Activated CD4-positive, alpha-beta memory T cell treated with anti-CD3 and anti-CD28 coated beads for 36 hours (primary cell): ENCODE data around the gene PLCB4. TPM values are rescaled to one million over a fixed set of nuclear protein-coding genes. Genes with fewer than 3 reads are reported as not detected.

Experiments
- CTCF ChIA-PET: fragments of 350-600 bp; sonication (Branson Sonifier 250); formaldehyde crosslinking; loops from one replicate; lab custom pipeline; 2021; ENCODE audit warnings: antibody characterized with exemption, inconsistent platforms; lab: Charles Lee
- POLR2A ChIA-PET: fragments of 350-600 bp; sonication (Branson Sonifier 250); formaldehyde crosslinking; loops from one replicate; lab custom pipeline; 2021; ENCODE audit warnings: antibody characterized with exemption; lab: Charles Lee
- DNase-seq: peaks from one replicate; pipeline ENCODE4 v3.0.0-alpha.2; 2020
- H3K27ac Mint-ChIP-seq: one replicate; pipeline ENCODE4 v1.8.0; 2021; ENCODE audit warnings: mixed read lengths
- H3K27me3 Mint-ChIP-seq: one replicate; pipeline ENCODE4 v1.8.0; 2021; ENCODE audit warnings: mixed read lengths
- H3K36me3 Mint-ChIP-seq: one replicate; pipeline ENCODE4 v1.8.0; 2021; ENCODE audit warnings: mixed read lengths
- H3K4me1 Mint-ChIP-seq: one replicate; pipeline ENCODE4 v1.8.0; 2021; ENCODE audit warnings: low read depth, mixed read lengths
- H3K4me3 Mint-ChIP-seq: one replicate; pipeline ENCODE4 v1.8.0; 2021; ENCODE audit warnings: mild to moderate bottlenecking, mixed read lengths
- H3K9me3 Mint-ChIP-seq: one replicate; pipeline ENCODE4 v1.8.0; 2021; ENCODE audit warnings: mixed read lengths
- intact Hi-C: fragments of 100-400 bp; cut with micrococcal nuclease; formaldehyde crosslinking; loops from one replicate; pipeline ENCODE4 v1.15.1; 2023
- total RNA-seq, 2 experiments: library from RNA; stranded (reverse); gene quantifications; one replicate each; pipeline ENCODE4 v1.2.3, GENCODE V29; 2021

PLCB4 gene
- total RNA-seq, 2 experiments from 2014 or later = not detected

DNA sequence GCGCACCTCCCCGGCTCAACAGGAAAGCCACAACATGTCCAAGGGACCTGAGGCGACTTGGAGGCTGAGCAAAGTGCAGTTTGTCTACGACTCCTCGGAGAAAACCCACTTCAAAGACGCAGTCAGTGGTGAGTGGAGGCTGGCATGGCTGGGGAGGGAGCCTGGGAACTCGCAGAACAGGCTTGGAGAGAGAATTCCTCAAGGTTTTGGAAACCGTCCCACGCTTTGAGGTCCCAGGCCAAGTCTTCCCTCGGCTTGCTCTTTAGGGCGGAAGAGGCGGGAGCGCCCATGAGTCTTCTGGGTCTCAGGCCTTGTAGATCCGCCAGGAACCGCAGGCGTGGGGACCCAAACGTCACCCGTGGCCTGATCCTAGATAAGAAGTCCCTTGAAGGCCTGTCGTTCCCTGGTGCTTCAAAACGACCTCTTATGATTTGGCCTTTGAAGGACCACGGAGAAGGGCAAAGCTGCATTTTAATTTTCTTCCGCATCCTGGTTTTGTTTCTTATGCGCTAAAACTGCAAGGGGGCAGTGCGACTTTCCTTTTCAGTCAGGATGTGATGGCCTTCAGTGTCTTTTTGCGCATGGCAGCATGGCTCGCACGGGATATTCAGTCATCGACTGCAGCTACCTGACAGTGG, 447.5 kb downstream of the PLCB4 start:
- H3K4me1 Mint-ChIP-seq = no peaks in the 10 kb centered on the region
- intact Hi-C loops = no loop called here

DNA sequence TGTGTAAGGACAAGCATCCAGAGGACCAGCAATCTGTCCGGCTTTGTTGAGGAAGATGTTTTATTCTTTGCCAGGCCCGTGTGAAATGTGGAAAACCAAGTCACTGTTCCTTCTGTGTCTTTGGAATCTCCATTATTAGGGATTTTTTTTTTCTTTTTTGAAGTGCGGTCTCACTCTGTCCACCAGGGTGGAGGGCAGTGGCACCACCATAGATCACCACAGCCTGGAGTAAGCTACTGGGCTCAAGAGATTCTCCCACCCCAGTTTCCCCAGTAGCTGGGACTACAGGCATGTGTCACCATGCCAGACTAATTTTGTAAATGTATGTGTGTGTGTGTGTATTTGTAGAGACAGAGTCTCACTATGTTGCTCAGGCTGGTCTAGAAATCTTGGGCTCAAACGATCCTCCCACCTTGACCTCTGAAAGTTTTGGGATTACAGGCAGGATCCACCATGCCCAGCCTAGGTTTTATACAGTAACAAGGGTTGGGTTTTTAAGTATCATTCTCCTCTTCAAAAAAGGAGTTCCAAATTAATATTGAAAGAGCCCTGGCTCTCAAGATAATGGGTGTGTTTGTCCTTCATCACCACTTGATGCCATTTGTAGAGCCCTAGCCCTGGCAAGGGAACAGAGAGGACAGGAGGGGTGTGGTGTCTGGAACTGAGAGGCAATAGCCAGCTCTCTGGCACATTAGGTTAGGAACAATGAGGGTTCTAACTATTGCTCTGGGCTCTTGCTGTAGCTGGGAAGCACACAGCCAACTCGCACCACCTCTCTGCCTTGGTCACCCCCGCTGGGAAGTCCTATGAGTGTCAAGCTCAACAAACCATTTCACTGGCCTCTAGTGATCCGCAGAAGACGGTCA, 448.6 kb downstream of the PLCB4 start:
- Mint-ChIP-seq H3K36me3 (no peaks in the 10 kb centered on the region), H3K27ac (no peak overlapping the region), H3K4me1 (no peaks in the 10 kb centered on the region), H3K4me3 (no peak overlapping the region), H3K9me3 (no peaks in the 10 kb centered on the region), H3K27me3 (peaks cover 37% of the 10 kb centered on the region)
- CTCF ChIA-PET = no interaction called here
- no peak for DNase-seq
- POLR2A ChIA-PET = no interaction called here
- intact Hi-C loops = no loop called here

More for the DNA sequence above, 447.5 kb downstream of the PLCB4 start:
- H3K36me3 Mint-ChIP-seq = no peaks in the 10 kb centered on the region
- ChIA-PET POLR2A (no interaction called here), CTCF (no interaction called here)
- H3K9me3 Mint-ChIP-seq = no peaks in the 10 kb centered on the region
- no peak for DNase-seq
- no peak overlapping the region for H3K27ac Mint-ChIP-seq
- no peak overlapping the region for H3K4me3 Mint-ChIP-seq
- peaks cover 38% of the 10 kb centered on the region for H3K27me3 Mint-ChIP-seq

DNA sequence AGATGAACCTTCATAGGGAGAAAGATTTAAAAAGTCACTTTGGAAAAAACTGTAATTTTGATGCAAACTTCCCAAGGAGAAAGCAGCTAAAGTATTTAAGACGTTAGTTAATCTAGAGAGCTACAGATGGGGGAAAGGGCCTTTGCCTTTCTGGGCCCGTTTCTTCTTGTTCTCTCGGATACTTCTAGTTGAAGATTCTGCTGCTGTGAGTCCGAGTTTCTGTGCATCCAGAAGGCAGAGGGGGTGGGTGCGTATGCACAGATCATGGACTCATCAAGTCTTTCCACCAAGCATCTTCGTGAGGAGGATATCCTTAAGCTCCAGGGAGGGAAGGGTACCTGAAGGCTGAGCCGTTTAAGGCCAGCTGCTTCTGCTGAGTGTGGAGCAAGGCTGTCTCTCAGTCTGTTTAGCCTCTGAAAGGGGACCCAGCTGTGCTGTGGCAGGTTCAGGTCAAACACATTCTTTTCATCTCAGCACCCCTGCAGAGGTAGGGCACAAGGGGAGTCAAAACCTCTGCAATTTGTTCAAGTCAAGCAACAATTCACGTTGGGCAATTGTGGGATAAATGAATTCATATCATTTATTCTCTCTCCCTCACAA, 449.8 kb downstream of the PLCB4 start:
- H3K4me1 Mint-ChIP-seq = no peaks in the 10 kb centered on the region
- no peak overlapping the region for H3K27ac Mint-ChIP-seq
- no peaks in the 10 kb centered on the region for H3K9me3 Mint-ChIP-seq
- POLR2A ChIA-PET = no interaction called here
- intact Hi-C loops = no loop called here
- no peaks in the 10 kb centered on the region for H3K36me3 Mint-ChIP-seq
- CTCF ChIA-PET = no interaction called here
- H3K4me3 Mint-ChIP-seq = no peak overlapping the region
- peaks cover 35% of the 10 kb centered on the region for H3K27me3 Mint-ChIP-seq
- no peak for DNase-seq

DNA sequence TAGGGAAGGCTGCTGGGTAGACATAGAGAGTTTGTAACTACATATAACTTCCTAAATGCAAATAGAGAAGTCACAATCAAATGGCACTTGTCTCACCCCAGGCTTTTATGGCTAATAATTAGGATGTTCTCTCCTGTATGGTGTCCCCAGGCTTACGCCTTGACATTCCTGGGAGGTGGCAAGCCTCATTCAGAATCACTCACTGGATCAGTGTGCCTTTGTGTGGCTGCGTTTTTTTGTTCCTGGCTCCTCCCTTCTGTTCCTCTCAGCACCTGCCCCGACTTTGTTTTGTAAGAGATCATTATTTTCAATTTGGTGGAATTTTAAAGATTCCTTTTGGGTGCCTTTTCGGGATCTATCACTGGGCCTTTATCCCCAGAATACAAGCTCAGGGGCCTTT, 451.2 kb downstream of the PLCB4 start:
- CTCF ChIA-PET = no interaction called here

DNA sequence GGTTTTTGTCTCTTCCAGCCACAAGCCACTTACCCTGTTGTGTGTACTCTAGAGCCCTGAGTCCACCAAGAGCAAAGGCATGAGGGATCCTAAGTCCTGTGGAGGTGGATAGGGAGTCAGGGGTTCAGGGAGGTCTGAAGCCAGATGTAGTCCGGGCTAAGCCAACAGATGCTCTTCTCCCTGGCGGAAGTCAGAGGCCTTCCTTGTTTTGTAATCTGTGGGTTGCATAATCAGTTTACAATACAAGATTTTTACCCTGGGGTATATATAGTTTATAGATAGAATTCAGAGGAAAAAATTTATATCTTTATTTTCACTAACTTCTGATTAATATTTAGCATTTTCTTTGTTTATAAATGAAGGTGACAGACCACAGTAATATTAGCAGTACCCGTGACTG, 454.7 kb downstream of the PLCB4 start:
- no peaks in the 10 kb centered on the region for H3K27me3 Mint-ChIP-seq
- no peaks in the 10 kb centered on the region for H3K36me3 Mint-ChIP-seq
- H3K9me3 Mint-ChIP-seq = no peaks in the 10 kb centered on the region
- ChIA-PET POLR2A (no interaction called here), CTCF (no interaction called here)
- DNase-seq = no peak
- no peaks in the 10 kb centered on the region for H3K4me1 Mint-ChIP-seq
- H3K4me3 Mint-ChIP-seq = no peak overlapping the region
- intact Hi-C loops = no loop called here
- H3K27ac Mint-ChIP-seq = no peak overlapping the region

More for the DNA sequence above, 451.2 kb downstream of the PLCB4 start:
- no peaks in the 10 kb centered on the region for H3K9me3 Mint-ChIP-seq
- intact Hi-C loops = no loop called here
- no peaks in the 10 kb centered on the region for H3K36me3 Mint-ChIP-seq
- POLR2A ChIA-PET = no interaction called here
- no peak overlapping the region for H3K27ac Mint-ChIP-seq
- DNase-seq = no peak
- H3K27me3 Mint-ChIP-seq = peaks cover 23% of the 10 kb centered on the region
- no peak overlapping the region for H3K4me3 Mint-ChIP-seq
- no peaks in the 10 kb centered on the region for H3K4me1 Mint-ChIP-seq
